ENCODE data around the gene ANTXR1.

GRCh38 chr2:69238449-69239031 is 225.6 kb downstream of the ANTXR1 start:
- TF ChIP-seq CTCF (conservative IDR thresholded peaks at IDR 0.05; ENCODE audit: low read depth, low read length) (no peak), EZH2 (IDR thresholded peaks at IDR 0.05; ENCODE audit: borderline replicate concordance, low read depth, low read length, poor library complexity, severe bottlenecking) (no peak)

All from A673 (cell line).